Measurements from ENCODE around the gene SLIT1. TPM values are rescaled to one million over a fixed set of nuclear protein-coding genes. Genes with fewer than 3 reads are reported as not detected.

SLIT1 gene
- total and polyA plus RNA-seq, 2 of the 8 experiments (the other 6 are each of a cell fraction or from before 2014, with no cell fraction given): 0.70 to 0.88 TPM

DNA sequence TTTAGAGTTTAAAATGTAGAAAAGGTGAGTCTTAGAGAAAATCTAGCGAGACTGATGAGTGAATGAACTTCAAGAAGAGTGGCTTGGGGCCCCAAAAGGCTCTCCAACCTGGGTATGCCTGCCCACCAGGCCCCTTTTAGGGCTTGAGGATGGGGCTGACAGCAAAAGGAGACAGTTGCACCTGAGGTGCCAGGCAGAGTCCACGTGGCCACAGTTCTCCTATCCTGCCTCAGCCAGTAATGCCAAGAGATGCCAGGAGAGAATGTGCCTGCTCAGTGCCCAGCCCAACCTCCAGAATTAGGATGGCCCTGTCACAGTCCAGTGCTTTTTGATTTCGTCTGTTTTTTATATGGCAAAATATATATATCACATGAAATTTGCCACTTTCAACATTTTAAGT is 156.5 kb downstream of the SLIT1 start:
- Histone ChIP-seq H3K27me3 (replicated peaks in 1 of 4; ENCODE audit: control insufficient read depth in 3 of 4, extremely low read depth in 1 of 4, insufficient read depth in 3 of 4, low read length in 3 of 4) (no peaks in the 10 kb centered on the region), H3K23me2 (ENCODE audit: low read depth, low read length) (no peaks in the 10 kb centered on the region), H3K9me3 (ENCODE audit: insufficient read depth in 2 of 2, low read depth in 1 of 2, low read length in 1 of 2) (no peaks in the 10 kb centered on the region), H2BK15ac (ENCODE audit: low read length) (no peak overlapping the region), H3K4me1 (replicated peaks in 1 of 4; ENCODE audit: control insufficient read depth in 3 of 4, insufficient read depth in 4 of 4, low read length in 3 of 4) (peaks cover 4 to 13% (median 7%) of the 10 kb centered on the region in 4 experiments; a peak in 6 of 7 replicates), H4K5ac (ENCODE audit: insufficient read length, low read depth, low read length) (no peak overlapping the region), H3K79me2 (ENCODE audit: control insufficient read depth in 1 of 2, insufficient read depth in 2 of 2, low read length in 2 of 2) (no peaks in the 10 kb centered on the region), H2AFZ (ENCODE audit: low read length) (no peak overlapping the region), H4K8ac (ENCODE audit: extremely low read depth, insufficient read depth, low read length) (no peak overlapping the region), H3K18ac (ENCODE audit: extremely low read depth, low read length) (no peak overlapping the region), H2BK20ac (ENCODE audit: low read length) (no peak overlapping the region), H3K36me3 (ENCODE audit: control insufficient read depth in 2 of 4, insufficient read depth in 4 of 4, low read length in 3 of 4) (no peaks in the 10 kb centered on the region), H2AK5ac (ENCODE audit: low read depth, low read length) (no peak overlapping the region), H4K91ac (replicated peaks; ENCODE audit: insufficient read length, low read length) (no peak overlapping the region), H3K23ac (ENCODE audit: insufficient read length) (no peak overlapping the region), H3K14ac (ENCODE audit: insufficient read length) (no peak overlapping the region), H3K27ac (ENCODE audit: low read depth, low read length) (no peak overlapping the region), H3K4me3 (ENCODE audit: extremely low read depth in 1 of 4, insufficient read depth in 2 of 4, low read depth in 3 of 4, low read length in 4 of 4) (no peak overlapping the region), H3K79me1 (ENCODE audit: low read depth, low read length) (no peaks in the 10 kb centered on the region), H2BK120ac (replicated peaks; ENCODE audit: low read depth, low read length) (no peak overlapping the region), H3K4me2 (ENCODE audit: insufficient read depth in 1 of 2, low read depth in 2 of 2, low read length in 2 of 2) (no peak overlapping the region), H3K4ac (replicated peaks; ENCODE audit: insufficient read length, low read depth, low read length) (no peak overlapping the region), H2BK12ac (ENCODE audit: low read depth, low read length) (no peak overlapping the region), H4K20me1 (replicated peaks in 1 of 2; ENCODE audit: control insufficient read depth in 1 of 2, insufficient read depth in 2 of 2, low read length in 2 of 2) (no peaks in the 10 kb centered on the region), H2BK5ac (ENCODE audit: low read depth, low read length) (no peak overlapping the region), H3K9ac (replicated peaks in 1 of 4; ENCODE audit: extremely low read depth in 1 of 4, low read depth in 3 of 4, low read length in 3 of 4) (no peak overlapping the region), H3K56ac (replicated peaks; ENCODE audit: insufficient read length, low read depth, low read length) (no peak overlapping the region)
- CTCF ChIA-PET (ENCODE audit: partially characterized antibody): interaction anchor here (0.6 to 2.2 kb wide), 5 partner anchors 29 to 183 kb away, joined by 3 to 8 read pairs (median 5); no protein-coding TSS in a partner anchor
- WGBS, 2 experiments (ENCODE audit: extremely low coverage in 1 of 2, insufficient coverage in 1 of 2, insufficient read length in 1 of 2, insufficient replicate concordance in 2 of 2, low coverage in 1 of 2, low lambda C conversion rate in 2 of 2, missing lambda C conversion rate in 1 of 2): 84% methylated on average over 3 of the region's 3 CpGs; no CpG with 5 or more reads in 1 of the 2 experiments
- DNase-seq (ENCODE audit: low read depth in 1 of 2, low spot score in 2 of 2): no peak
- POLR2A ChIA-PET (ENCODE audit: partially characterized antibody): no interaction called here
- no peak for FAIRE-seq
- TF ChIP-seq POLR2A (IDR thresholded peaks at IDR 0.05; ENCODE audit: control extremely low read depth in 1 of 2, low read depth in 2 of 2, low read length in 2 of 2): no peak
- no peak for TF ChIP-seq MAFK (IDR thresholded peaks at IDR 0.05; ENCODE audit: low read depth, low read length)
- TF ChIP-seq GABPA (IDR thresholded peaks at IDR 0.05; ENCODE audit: borderline replicate concordance, insufficient read depth, low read length): no peak
- TF ChIP-seq CHD1 (IDR thresholded peaks at IDR 0.05; ENCODE audit: low read depth, low read length): no peak
- TF ChIP-seq JUN (IDR thresholded peaks at IDR 0.05; ENCODE audit: low read depth, low read length): no peak
- TF ChIP-seq CHD2 (IDR thresholded peaks at IDR 0.05; ENCODE audit: low read length): no peak
- TF ChIP-seq HDAC6 (IDR thresholded peaks at IDR 0.05; ENCODE audit: low read depth, low read length): no peak
- no peak for TF ChIP-seq CEBPB (IDR thresholded peaks at IDR 0.05; ENCODE audit: low read depth, low read length)
- no peak for TF ChIP-seq SRF (IDR thresholded peaks at IDR 0.05; ENCODE audit: low read depth, low read length)
- TF ChIP-seq EZH2 (IDR thresholded peaks at IDR 0.05; ENCODE audit: low read depth, low read length, severe bottlenecking): no peak
- TF ChIP-seq SP4 (IDR thresholded peaks at IDR 0.05; ENCODE audit: low read length): no peak

Measured in H1 (cell line).